Vagina (tissue), 1 donor: Measurements from ENCODE around the gene SIRPA. TPM values are rescaled to one million over a fixed set of nuclear protein-coding genes. Genes with fewer than 3 reads are reported as not detected.

Source experiments
- total RNA-seq: library from RNA; depleted of rRNA; stranded (reverse); fragments of >200 nt; gene quantifications from one replicate; pipeline ENCODE4 v1.2.3, GENCODE V29; 2016

The SIRPA gene
- total RNA-seq, 1 donor from 2014 or later = 52.3 TPM

Other genes starting within 250 kb of the SIRPA start
- not detected for gene SIRPG, start 237.6 kb upstream of the SIRPA start, total RNA-seq
- gene PDYN, start 98.7 kb downstream of the SIRPA start, total RNA-seq = not detected
- 11.5 TPM for gene STK35, start 206.4 kb downstream of the SIRPA start, total RNA-seq